ENCODE measurements around the gene HEATR5B.
"Not testable (repeated sequence)": the region's sequence is repeated elsewhere in the genome, so short reads cannot be mapped to it uniquely, and the experiment has no call there.

The HEATR5B gene

GRCh38 chr2:37000318-37000717 is 83.9 kb downstream of the HEATR5B start:
- Histone ChIP-seq H3K36me3 (ENCODE audit: insufficient read depth, low read length) (peaks cover 68% of the 10 kb centered on the region), H3F3A (ENCODE audit: insufficient read depth, low read length) (no peaks in the 10 kb centered on the region), H3K79me2 (ENCODE audit: insufficient read depth, low read length) (no peaks in the 10 kb centered on the region), H3K9ac (ENCODE audit: low read length) (no peak overlapping the region), H3K4me1 (ENCODE audit: insufficient read depth, low read length, severe bottlenecking) (peaks cover 3% of the 10 kb centered on the region), H3K27me3 (ENCODE audit: insufficient read depth, low read length) (no peaks in the 10 kb centered on the region), H4K20me1 (ENCODE audit: insufficient read depth, low read length) (no peaks in the 10 kb centered on the region), H3K4me2 (ENCODE audit: low read length) (no peak overlapping the region), H3K4me3 (ENCODE audit: low read depth, low read length, poor library complexity, severe bottlenecking) (no peak overlapping the region), H2AFZ (ENCODE audit: low read length) (no peak overlapping the region), H3K27ac (ENCODE audit: low read depth, low read length, poor library complexity, severe bottlenecking) (no peak overlapping the region), H3K9me3 (ENCODE audit: low read length) (peaks cover 4% of the 10 kb centered on the region), H3K9me2 (ENCODE audit: low read depth, low read length) (no peaks in the 10 kb centered on the region)
- TF ChIP-seq CTCF (IDR thresholded peaks at IDR 0.05; ENCODE audit: low read length): no peak
- TF ChIP-seq EZH2 (IDR thresholded peaks at IDR 0.05; ENCODE audit: borderline replicate concordance, low read length): no peak

GRCh38 chr2:36999416-36999815 is 84.8 kb downstream of the HEATR5B start:
- H3K27me3 ChIP-seq (ENCODE audit: insufficient read depth, low read length); H3K27ac ChIP-seq (ENCODE audit: low read depth, low read length, poor library complexity, severe bottlenecking); H3F3A ChIP-seq (ENCODE audit: insufficient read depth, low read length); H3K9me2 ChIP-seq (ENCODE audit: low read depth, low read length); H4K20me1 ChIP-seq (ENCODE audit: insufficient read depth, low read length); H3K4me3 ChIP-seq (ENCODE audit: low read depth, low read length, poor library complexity, severe bottlenecking); H3K79me2 ChIP-seq (ENCODE audit: insufficient read depth, low read length); H3K4me1 ChIP-seq (ENCODE audit: insufficient read depth, low read length, severe bottlenecking); H3K4me2 ChIP-seq (ENCODE audit: low read length); H3K9ac ChIP-seq (ENCODE audit: low read length); H2AFZ ChIP-seq (ENCODE audit: low read length); H3K9me3 ChIP-seq (ENCODE audit: low read length): not testable (repeated sequence)
- H3K36me3 ChIP-seq (ENCODE audit: insufficient read depth, low read length): peaks cover 63% of the 10 kb centered on the region

GRCh38 chr2:36993841-36994620 is 90.1 kb downstream of the HEATR5B start:
- H3K9ac ChIP-seq (ENCODE audit: low read length): no peak overlapping the region
- peaks cover 4% of the 10 kb centered on the region for H3K9me3 ChIP-seq (ENCODE audit: low read length)
- H3K4me1 ChIP-seq (ENCODE audit: insufficient read depth, low read length, severe bottlenecking): no peaks in the 10 kb centered on the region
- no peaks in the 10 kb centered on the region for H3F3A ChIP-seq (ENCODE audit: insufficient read depth, low read length)
- H3K9me2 ChIP-seq (ENCODE audit: low read depth, low read length): no peaks in the 10 kb centered on the region
- no peak overlapping the region for H3K4me3 ChIP-seq (ENCODE audit: low read depth, low read length, poor library complexity, severe bottlenecking)
- H3K27ac ChIP-seq (ENCODE audit: low read depth, low read length, poor library complexity, severe bottlenecking): no peak overlapping the region
- H3K4me2 ChIP-seq (ENCODE audit: low read length): no peak overlapping the region
- H2AFZ ChIP-seq (ENCODE audit: low read length): no peak overlapping the region
- H3K79me2 ChIP-seq (ENCODE audit: insufficient read depth, low read length): no peaks in the 10 kb centered on the region
- H3K27me3 ChIP-seq (ENCODE audit: insufficient read depth, low read length): no peaks in the 10 kb centered on the region
- peaks cover 28% of the 10 kb centered on the region for H3K36me3 ChIP-seq (ENCODE audit: insufficient read depth, low read length)
- TF ChIP-seq EZH2 (IDR thresholded peaks at IDR 0.05; ENCODE audit: borderline replicate concordance, low read length) (no peak), CTCF (IDR thresholded peaks at IDR 0.05; ENCODE audit: low read length) (no peak)
- H4K20me1 ChIP-seq (ENCODE audit: insufficient read depth, low read length): no peaks in the 10 kb centered on the region

GRCh38 chr2:36988008-36988407 is 96.2 kb downstream of the HEATR5B start:
- H4K20me1 ChIP-seq (ENCODE audit: insufficient read depth, low read length): no peaks in the 10 kb centered on the region
- no peaks in the 10 kb centered on the region for H3K9me2 ChIP-seq (ENCODE audit: low read depth, low read length)
- H3K27me3 ChIP-seq (ENCODE audit: insufficient read depth, low read length): no peaks in the 10 kb centered on the region
- peaks cover 11% of the 10 kb centered on the region; the same call in 1 of the 2 replicates for H3K36me3 ChIP-seq (ENCODE audit: insufficient read depth, low read length)
- no peaks in the 10 kb centered on the region for H3K9me3 ChIP-seq (ENCODE audit: low read length)
- H2AFZ ChIP-seq (ENCODE audit: low read length): no peak overlapping the region
- TF ChIP-seq EZH2 (IDR thresholded peaks at IDR 0.05; ENCODE audit: borderline replicate concordance, low read length): no peak
- TF ChIP-seq CTCF (IDR thresholded peaks at IDR 0.05; ENCODE audit: low read length): no peak
- H3K4me3 ChIP-seq (ENCODE audit: low read depth, low read length, poor library complexity, severe bottlenecking): no peak overlapping the region
- H3K27ac ChIP-seq (ENCODE audit: low read depth, low read length, poor library complexity, severe bottlenecking): no peak overlapping the region
- H3K4me1 ChIP-seq (ENCODE audit: insufficient read depth, low read length, severe bottlenecking): no peaks in the 10 kb centered on the region
- H3K4me2 ChIP-seq (ENCODE audit: low read length): no peak overlapping the region
- no peak overlapping the region for H3K9ac ChIP-seq (ENCODE audit: low read length)
- no peaks in the 10 kb centered on the region for H3K79me2 ChIP-seq (ENCODE audit: insufficient read depth, low read length)
- no peaks in the 10 kb centered on the region for H3F3A ChIP-seq (ENCODE audit: insufficient read depth, low read length)
